Astrocyte of the hippocampus (primary cell): ENCODE measurements around the gene CAST.
A peak's percentile ranks its signal among the peaks of the same experiment; 100 is the strongest.

Experiments
- DNase-seq: peaks from one replicate; pipeline ENCODE4 v3.0.0; 2011; ENCODE audit warnings: low read depth, low spot score

The CAST gene

DNA sequence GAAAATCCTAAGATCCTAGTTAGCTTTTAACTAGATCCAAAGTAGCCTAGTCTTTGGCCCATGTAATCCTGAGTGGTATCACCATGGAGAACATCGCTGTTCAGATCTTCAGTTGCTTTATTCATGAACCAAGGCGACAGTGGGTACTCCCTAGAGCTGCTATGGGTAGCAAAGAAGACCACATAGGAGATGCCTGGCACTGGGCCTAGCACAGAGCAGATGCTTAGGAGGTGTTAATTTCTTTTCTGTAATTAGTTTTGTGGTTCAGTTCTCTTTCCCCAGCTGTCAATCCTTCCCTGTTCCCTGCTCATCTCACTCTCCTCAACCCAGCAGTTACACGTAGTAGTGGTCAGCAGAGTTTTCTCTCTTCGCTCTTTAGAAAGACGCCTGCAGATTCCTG lies 9.3 kb downstream of the CAST start:
- DNase-seq, result no peak

DNA sequence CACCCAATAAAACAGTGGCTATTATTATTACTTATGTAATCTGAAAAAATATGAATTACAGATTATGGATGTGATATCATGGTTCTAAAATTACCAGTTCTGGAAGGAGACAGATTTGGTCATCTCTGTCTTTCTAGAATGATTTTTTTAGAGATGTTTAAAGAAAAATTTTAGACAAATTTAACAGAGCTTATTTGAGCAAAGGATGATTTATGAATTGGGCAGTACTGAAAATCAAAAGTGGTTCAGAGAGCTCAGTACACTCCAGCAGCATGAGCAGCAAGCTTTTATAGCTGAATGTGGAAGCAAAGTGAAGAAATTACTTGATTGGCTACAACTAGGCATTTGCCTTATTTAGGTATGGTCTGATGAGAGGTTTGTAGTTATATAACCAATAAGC lies 11.0 kb downstream of the CAST start:
- DNase-seq, result no peak

DNA sequence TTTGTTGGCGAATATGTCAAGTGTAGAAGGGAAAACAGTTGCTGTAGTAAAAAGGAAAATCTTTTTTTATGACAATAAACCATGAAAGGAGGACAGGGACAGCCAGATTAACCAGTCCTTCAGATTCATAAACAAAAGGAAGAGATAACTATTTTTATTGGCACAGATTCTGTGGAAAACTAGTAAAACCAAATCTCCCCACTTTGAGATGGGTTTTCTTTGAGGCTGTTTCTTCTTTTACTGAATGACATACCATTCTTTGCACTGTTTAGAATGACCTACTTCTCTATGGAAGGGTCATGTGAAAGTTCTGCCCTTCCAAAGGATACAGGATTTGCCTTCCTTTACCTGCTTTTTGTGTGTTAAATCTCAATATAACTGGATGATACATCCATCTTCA lies 13.7 kb downstream of the CAST start:
- no peak for DNase-seq

DNA sequence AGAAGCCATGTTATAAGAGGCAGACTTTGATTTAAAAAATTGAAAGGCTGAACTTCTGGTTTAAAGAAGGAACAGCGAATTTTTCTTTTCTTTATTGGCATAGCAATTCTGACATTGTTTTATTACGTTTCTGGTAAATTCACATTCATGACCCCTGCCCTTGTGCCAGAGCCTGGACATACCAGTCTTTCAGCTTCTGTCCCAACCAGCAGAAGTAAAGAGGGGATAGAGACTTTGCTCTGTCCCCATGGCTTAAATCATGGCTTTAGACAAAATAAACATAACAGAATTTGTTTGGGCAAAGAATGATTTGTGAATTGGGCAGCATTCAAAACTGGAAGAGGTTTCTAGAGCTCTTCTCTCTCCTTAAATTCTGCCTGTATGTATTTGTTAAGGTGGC lies 15.3 kb downstream of the CAST start:
- no peak for DNase-seq

DNA sequence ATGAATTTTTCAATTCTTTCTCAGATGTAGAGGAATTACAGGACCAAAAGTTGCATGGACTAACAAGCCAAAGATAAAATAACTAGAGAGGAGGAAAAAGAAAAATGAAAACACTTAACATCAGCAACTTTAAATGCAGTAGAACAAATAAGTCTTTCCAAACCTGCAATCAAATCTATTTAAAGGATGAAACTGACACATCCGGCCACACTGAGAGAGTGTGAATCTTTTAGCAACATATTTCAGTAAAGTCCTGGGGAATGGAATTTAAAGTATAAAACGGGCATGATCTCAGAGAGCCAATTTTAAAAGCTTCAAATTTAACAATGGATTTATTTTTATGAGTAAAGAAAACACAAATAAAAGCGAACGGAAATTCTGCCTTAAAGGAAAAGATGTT lies 17.1 kb downstream of the CAST start:
- no peak for DNase-seq

DNA sequence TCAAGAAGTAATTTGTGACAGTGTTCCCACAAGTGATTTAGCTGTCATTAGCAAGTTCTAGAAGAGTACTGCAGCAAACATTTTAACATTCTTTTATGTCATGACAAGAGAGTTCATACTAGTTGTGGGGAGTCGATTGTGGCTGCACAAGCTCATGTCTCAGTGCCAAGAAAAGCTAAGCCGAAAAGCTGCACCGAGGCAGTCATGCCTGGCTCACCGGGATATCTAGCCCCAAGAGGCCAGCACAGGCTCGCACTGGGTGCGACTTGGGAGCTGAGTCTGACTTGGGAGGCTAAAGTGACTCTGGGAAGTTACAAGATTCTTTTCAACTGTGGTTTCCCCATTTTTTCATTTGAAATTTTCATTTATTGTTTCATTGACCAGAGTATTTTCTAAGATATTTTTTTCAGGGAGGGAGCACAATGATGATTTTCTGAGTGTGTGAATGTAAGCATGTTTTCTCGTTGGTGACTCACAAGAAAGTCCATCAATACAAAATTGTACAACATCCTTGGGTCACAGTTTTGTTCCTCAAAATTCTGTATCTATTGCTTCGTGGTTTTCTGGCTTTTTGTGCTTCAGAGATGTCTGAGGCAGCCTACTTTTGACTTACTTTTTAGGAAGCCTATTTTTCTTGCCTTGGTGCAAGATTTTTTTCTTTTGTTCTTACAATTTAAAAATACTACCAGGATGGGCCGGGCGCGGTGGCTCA lies 18.7 kb downstream of the CAST start:
- DNase-seq, result peak; percentile 78

DNA sequence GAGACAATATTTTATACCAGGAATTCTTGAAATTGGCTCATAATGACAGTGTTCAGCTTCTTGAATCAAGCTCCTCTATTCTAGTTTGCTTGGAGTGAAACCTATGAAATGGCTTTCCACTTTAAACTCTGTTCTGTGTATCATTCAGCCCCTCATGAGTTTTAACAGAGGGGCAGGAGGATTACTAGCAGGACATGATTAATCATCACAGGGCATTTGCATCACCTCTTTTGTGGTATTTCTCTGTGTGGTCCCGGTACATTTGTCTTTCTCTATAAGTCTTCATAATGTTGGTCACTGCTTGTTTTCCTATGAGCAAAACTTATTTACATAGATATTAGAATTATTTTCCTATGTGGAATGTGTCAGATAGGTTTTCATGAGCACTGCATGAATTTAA lies 21.2 kb downstream of the CAST start:
- no peak for DNase-seq

DNA sequence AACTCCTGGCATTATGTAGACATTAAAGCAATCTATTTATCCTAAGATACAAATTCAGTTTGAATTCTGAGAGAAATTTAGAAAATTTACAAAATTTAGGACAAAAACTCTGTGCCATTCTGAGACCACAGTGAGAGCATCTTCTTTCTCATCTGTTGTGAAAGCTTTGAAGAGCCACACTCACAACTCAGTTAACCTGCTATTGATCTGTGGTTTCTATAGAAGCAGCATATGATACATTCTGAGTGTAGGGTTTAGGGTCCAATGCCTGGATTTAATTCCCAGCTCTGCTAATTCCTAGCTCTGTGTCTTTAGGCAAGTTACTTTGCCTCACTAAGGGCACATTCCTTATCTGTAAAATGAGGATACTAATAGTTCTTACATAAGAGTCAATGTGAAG lies 21.6 kb downstream of the CAST start:
- DNase-seq, result no peak

DNA sequence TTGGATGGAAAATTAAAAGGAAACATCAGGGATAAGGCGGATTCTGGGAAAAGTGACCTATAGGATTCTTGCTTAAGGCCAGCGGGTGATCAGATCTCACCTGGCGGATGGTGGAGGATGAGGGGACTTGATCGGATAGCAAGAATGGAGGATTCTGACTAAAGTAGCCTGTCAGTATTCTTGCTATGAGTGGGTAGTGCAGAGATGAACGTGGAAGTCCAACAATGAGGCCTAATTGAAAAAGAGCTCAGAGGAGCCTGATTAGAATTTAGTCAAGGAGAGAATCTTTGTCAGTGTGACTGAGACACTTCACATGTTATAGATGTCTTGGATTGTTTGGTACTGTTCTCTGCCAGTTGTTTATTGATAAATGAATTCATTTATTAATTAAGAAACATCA lies 24.9 kb downstream of the CAST start:
- DNase-seq, result no peak

DNA sequence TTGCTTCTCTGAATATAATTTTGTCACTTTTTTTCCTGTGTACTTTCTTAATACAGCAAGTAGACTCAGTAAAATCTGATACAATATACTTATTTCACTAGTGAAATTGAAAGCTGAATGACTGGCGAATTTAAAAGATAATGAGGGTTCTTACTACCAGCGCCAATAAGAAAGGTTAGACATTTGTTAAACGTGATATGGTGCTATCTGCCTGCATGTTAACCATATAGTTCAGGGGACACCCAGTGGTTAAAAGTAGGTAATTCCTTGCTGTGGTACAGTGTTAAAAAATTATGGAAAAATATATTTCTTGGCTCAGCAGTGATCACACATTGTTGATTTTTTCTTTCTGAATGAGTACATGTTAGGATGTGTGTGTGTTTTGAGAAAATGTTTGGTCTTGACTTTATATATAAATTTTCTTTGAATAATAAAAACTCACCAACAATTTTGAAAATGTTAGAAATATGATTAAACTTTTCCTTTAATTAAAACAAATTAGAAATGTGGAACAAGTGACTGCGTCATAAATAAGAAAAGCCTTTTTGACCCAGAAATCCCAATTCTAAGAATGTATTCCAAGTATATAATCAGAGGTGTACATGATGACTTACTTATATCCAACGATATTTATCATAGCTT lies 25.8 kb downstream of the CAST start:
- DNase-seq, result peak; percentile 67

DNA sequence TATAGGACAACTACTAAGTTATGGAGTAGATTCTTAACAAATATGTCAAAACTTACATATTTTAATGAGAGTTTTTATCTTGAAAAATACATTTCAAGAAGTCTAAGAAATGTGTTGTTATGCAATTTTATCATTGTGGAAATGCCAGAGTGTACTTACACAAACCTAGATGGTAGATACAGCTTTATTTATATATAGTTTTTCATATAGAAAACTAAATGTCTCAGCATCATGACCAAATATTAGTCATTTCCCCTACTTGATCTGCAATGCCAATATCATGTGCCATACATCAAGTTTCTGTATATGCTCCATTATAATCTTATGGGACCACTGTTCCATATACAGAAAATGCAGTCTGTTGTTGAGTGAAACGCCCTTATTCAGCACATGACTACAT lies 28.7 kb downstream of the CAST start:
- no peak for DNase-seq

DNA sequence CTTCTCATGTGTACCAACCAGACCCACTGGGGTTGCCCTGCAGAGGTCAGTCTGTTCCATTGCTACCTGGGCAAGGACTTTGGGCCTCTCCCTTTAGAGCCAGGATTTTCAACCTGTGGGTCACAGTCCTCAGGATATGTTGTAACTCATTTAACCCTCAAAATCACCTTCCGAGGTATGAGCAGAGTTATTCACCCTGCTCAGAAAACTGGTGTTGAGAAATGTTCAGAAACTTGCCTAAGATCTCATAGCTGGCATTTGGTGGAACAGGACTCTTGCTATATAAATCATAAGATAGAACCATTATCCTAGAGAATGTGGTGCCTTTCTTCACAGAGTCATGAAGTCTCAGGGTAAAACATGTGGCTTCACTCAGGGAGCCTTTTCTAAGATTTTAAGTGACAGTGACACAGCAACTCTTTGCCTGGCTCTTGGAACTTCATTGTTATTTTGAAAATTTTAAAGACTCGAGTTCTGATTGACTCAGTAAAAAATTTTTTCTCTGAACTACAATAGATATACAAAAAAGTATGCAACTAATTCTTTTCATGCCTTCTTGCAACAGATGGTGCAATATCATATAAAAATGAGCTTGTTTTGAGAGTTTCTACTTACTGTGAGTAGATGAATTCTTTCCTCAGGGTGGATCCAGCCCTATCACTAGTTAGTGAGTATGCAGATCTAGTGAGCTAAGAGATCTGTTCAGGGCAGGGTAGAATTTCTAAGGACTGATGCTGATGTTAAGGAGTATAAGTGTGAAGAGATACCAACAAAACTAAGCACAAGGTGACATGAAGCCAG lies 29.5 kb downstream of the CAST start:
- DNase-seq, result no peak

DNA sequence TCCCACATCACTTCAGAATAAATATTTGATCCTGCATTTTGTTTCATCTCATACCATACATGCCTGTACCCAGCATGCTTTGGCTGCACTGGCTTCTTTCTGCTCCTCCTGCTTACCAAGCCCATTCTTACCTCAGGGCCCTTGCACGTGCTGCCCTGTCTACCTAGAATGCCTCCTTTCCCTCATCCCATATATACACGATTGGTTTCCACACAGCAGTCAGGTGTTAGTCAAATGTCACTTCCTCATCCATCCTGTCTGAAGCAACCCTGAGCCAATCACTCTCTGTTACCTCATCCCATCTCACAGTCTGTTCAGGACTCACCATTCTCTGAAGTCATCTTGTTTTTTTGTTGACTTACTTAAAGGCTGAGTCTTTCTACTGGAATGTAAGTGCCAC lies 30.3 kb downstream of the CAST start:
- DNase-seq, result no peak

DNA sequence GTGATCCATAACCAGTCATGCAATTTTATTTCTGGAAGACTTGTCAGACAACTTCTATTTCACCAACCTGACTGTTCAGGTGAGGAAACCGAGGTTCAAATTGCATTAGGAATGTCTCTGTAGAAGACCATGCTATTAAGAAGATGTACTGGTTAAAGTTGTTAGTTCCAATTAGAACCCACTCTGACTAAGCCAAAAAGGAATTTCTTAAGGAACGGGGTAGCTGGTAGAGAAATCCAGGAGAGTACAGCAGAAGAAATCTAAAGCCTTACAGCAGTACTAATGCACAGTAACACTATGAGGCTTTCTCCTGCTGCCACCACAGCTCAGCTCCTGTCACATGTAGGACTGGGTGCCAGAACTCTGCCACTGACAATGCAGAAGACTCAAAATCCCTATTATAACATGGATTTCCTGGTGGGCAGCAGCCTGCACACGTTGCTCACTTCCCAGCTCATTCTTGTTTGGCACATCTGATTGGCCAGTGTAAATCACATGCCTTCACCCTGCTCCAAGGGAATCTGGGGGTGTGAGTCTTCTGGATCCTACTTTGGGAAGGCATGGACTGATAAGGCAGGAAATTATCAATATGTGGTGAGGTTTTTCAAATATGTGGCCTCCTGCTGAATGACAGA lies 37.1 kb downstream of the CAST start:
- DNase-seq, result peak; percentile 45

DNA sequence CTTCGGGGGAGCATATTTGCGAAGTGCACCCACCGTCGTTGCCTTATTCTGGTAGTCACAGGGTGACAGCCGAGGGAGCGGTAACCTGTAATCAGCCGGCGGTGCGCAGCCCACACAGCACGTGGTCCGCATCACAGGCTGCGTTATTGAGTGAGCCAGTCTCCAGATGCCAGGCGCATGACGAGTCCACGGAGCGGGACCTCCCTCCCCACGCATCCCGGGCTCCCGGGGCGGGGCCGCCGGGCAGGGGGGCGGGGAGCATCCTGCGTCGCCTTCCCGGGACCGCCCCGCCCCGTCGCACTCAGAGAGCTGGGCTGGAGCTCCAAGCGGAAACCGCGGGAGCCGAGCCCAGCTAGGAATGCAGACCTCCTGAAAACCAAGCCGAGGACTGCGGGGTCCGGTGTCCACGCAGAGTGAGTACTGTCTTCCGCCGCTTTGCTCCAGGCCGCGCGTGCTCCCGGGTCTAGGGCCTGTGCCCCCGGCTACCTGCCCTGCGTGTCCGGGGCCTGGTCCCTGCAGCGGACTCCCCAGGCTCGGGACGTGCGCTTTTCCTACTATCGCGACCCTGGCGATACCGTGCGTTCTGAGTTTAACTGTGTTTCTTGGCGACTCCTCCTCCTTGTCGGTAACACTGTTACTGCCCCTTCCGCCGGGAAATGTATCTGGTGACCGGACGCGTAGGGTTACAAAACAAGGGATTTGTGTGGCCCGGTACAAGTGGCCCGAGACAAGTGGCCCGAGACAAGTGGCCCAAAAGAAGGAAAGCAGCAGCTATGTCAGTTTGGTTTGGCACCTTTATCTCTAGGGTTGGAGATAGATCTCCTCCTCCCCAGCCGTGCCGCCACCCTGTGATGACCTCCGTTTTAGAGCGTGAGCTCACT lies 40.6 kb downstream of the CAST start:
- DNase-seq, result peak; percentile 99

DNA sequence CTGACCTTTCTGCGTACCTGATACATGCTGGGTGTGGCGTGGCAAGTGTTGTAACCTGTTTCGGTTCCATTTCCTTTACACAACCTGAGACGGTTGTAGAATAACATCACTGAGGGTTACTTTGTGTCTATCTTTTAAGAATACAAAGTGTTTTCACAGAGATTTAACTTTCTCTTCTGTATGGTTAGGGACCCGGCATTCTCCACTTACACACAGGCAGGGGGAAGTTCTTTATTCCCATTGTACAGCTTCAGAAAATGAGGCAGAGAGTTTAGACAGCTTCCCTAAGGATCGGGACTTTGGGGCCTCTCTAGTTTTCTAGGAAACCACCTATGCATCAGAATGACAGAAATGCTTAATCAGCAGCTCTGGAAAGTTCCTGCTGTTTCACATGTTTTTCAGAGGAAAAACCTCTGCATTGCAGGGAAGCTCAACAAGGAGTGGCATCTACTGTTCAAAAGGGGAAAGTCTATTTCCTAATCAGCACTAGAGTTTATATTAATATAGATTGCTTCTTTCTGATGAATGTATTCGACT lies 41.3 kb downstream of the CAST start:
- DNase-seq, result no peak

DNA sequence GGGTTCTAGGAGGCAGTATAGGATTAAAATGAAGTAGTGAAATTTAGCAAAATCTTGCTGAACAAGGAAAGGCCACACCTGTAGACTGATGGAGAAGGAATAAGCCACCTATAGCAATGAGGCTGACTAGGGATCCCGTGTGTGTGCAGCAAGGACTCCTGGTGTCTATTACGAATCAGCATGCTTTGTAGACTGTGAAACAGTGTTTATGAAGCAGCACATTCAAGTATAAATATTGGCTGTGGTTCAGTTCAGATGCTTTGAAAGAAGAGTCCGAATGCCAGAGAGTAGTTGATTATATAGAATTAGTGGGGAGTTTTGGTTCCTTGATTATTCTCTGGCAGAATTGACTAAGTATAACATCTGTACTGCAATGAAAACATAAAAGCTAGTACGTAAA lies 41.8 kb downstream of the CAST start:
- no peak for DNase-seq

DNA sequence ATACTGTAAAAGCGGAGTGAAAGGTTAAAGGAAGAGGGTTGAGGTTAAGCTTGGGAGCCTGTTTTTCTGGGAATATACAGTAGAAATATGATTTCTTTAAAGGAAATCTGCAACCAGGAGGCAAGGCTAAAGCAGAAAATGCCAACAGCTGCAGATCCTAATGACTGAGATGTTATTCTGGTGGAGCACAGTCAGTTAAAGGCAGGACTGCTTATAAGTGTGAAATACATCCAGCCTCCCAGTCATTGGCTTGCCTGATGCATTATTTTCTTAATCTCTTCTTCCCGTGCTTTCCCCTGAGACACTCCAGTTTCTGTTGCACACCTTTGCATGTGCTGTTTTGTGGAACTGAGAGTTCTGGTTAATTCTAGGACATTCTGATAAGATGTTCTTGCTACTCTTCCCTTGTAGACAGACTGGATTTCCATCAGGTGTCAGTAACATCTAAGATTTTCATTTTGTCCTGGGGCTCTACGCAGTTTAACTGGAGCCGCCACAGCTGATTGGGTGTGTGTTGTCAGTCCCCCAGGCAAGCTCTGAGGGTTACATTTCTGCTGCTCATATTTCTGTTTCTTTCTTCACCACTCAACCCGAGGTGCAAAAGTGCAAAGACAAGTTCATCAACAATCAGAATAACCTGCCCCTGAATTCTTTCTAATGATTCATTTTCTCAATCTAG lies 44.4 kb downstream of the CAST start:
- DNase-seq, result no peak

DNA sequence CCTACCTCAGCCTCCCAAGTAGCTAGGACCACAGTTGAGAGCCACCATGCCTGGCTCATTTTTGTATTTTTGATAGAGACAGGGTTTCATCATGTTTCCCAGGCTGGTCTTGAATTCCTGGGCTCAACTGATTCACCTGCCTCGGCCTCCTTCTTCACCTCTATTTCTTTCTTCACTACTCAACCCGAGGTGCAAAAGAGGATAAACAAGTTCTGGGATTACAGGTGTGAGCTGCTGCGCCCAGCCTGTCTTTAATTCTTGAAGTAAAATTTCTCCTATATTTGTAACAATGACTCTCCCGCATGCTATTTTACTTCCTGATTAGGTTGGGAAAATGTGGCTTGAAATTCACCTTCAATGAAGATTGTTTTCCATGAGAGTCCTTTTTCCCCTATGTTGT lies 46.4 kb downstream of the CAST start:
- no peak for DNase-seq

DNA sequence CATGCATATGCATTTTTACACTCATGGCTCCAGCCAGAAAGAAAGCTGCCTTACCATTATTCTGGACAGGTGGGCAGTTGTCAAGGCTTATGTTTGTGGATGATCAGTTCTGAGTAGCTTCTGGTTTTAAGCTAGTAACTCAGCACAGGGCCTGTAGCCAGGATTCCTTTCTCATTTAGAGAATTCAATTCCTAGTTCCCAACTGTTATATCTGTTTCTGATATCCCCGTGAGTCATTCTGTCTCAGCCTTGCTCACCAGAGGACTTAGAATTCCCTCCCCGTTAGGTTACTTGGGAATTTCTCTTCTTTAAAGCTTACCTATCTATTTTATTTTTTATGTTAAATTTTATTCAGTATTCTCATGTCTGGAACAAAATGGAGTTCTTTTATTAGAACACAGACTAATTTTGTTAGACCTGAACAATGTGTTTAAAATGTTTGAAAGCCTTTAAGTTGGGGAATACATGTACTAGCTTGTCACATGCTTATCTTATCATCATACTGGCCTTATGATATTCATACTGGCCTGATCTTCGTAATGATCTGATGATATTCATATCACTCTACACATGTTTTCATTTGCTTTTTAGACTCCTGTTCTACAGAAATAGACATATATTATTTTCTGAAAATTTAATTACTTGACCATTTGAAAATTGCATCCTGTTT lies 47.1 kb downstream of the CAST start:
- DNase-seq, result peak; percentile 71
